Cardiac muscle cell (in vitro differentiated cells and primary cell): ENCODE results near the gene UGT2B15. TPM values are rescaled to one million over a fixed set of nuclear protein-coding genes. Genes with fewer than 3 reads are reported as not detected.

Experiments used
- DNase-seq, 2 donors: peaks; one replicate each; pipeline versions ENCODE4 v3.0.0 to v3.0.0-alpha.2; 2010 to 2017; ENCODE audit warnings: low read depth in 1 of 2, low spot score in 1 of 2
- H3K27ac ChIP-seq: fragments of 200-600 bp; sonication (generic); 2 replicates; pipeline ENCODE4 v1.5.1; 2016
- H3K27me3 ChIP-seq: fragments of 200-600 bp; sonication (generic); 2 replicates; pipeline ENCODE4 v1.6.0; 2016; ENCODE audit warnings: control low read depth
- H3K36me3 ChIP-seq: fragments of 200-600 bp; sonication (generic); 2 replicates; pipeline ENCODE4 v1.5.1; 2016; ENCODE audit warnings: control low read depth
- H3K4me1 ChIP-seq: fragments of 200-600 bp; sonication (generic); 2 replicates; pipeline ENCODE4 v1.8.1; 2017; ENCODE audit warnings: low read depth, mild to moderate bottlenecking, mixed run types
- H3K4me3 ChIP-seq: fragments of 200-600 bp; sonication (generic); 2 replicates; pipeline ENCODE4 v1.5.1; 2016; ENCODE audit warnings: mild to moderate bottlenecking
- H3K9me3 ChIP-seq: fragments of 200-600 bp; sonication (generic); 2 replicates; pipeline ENCODE4 v1.5.1; 2017; ENCODE audit warnings: low read depth, mild to moderate bottlenecking, control low read depth
- CTCF ChIP-seq: IDR thresholded peaks from 2 replicates; pipeline ENCODE4 v1.5.1; 2012; ENCODE audit warnings: low read depth, mild to moderate bottlenecking, low read length
- polyA plus RNA-seq: library from polyadenylated mRNA; unstranded; fragments of >200 nt; fragmentation: Nextera tagmentation; extraction: Ambion mirVana; gene quantifications from 2 replicates; pipeline ENCODE4 v1.2.1, GENCODE V29; 2016
- total RNA-seq: library from RNA; depleted of rRNA; stranded (reverse); fragments of >200 nt; gene quantifications from 2 replicates; pipeline ENCODE4 v1.2.3, GENCODE V29; 2016

The UGT2B15 gene
- total and polyA plus RNA-seq, 2 experiments from 2014 or later, result not detected

GRCh38 chr4:68597482-68597881, 73.0 kb downstream of the UGT2B15 start:
- H3K27me3 ChIP-seq, result no peaks in the 10 kb centered on the region
- H3K4me3 ChIP-seq, result no peak overlapping the region
- no peaks in the 10 kb centered on the region for H3K9me3 ChIP-seq
- H3K36me3 ChIP-seq, result no peaks in the 10 kb centered on the region
- H3K4me1 ChIP-seq, result no peaks in the 10 kb centered on the region
- DNase-seq, result no peak
- TF ChIP-seq CTCF, result no peak
- H3K27ac ChIP-seq, result no peak overlapping the region

Other genes starting within 250 kb of the UGT2B15 start
- not detected in 2 replicates for gene TMPRSS11E, start 223.2 kb downstream of the UGT2B15 start, total RNA-seq
- gene TMPRSS11E, start 223.2 kb downstream of the UGT2B15 start, polyA plus RNA-seq, result not detected in 2 replicates
- gene UGT2B17, start 94.3 kb downstream of the UGT2B15 start, total RNA-seq, result not detected in 2 replicates
- not detected in 2 replicates for gene UGT2B17, start 94.3 kb downstream of the UGT2B15 start, polyA plus RNA-seq
- not detected in 2 replicates for gene UGT2B10, start 145.3 kb upstream of the UGT2B15 start, total RNA-seq
- gene UGT2B10, start 145.3 kb upstream of the UGT2B15 start, polyA plus RNA-seq, result not detected in 2 replicates